Fibroblast of lung (primary cell): ENCODE data around the gene CARMIL3.

Source experiments
- EZH2 ChIP-seq: IDR thresholded peaks from 2 replicates; pipeline ENCODE4 v1.5.1; 2012; ENCODE audit warnings: low read length, control low read depth, mild to moderate bottlenecking; ENCODE audit errors: missing control alignments
- TF ChIP-seq, protein P1 (sequence below), 2 donors: IDR thresholded peaks in 1 of 2; conservative IDR thresholded peaks in 1 of 2; 1 replicate in 1 of 2; 2 replicates in 1 of 2; pipeline ENCODE4 v1.5.1; 2011 to 2012; ENCODE audit warnings: low read length in 2 of 2, control low read depth in 1 of 2, inconsistent platforms in 1 of 2, low read depth in 1 of 2, mild to moderate bottlenecking in 1 of 2

DNA sequence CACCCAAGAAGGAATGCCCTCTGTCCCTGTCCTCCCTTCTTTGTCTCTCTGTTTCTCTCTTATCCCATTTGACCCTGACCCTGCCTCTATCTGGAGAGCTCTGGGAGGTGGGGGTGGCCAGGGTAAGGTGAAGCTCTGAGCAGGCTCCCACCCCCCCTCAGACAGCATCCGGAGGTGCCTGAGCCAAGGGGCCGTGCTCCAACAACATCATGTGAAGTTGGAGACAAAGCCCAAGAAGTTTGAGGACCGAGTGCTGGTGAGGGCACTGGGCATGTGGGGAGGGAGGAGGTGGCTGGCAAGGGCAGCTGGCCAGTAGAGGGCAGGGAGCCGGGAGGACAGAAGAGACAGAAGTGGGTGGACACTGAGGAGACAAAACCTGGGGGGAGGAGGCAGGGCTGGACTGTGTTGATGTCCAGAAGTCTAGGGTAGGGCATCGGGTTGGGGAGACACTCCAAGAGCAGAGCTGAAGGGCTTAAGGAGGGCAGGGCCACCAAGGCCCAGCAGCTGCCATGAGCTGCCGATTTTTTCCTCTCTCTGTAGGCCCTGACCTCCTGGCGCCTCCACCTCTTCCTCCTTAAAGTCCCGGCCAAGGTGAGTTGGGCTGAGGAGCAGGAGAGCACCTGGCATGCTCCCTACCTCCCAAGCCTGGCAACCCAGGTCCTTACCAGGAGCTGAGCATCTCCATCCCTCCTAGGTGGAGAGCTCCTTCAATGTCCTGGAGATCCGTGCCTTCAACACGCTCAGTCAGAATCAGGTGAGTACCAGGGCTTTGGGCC, 1.9 kb downstream of the CARMIL3 start:
- TF ChIP-seq, protein P1, sequence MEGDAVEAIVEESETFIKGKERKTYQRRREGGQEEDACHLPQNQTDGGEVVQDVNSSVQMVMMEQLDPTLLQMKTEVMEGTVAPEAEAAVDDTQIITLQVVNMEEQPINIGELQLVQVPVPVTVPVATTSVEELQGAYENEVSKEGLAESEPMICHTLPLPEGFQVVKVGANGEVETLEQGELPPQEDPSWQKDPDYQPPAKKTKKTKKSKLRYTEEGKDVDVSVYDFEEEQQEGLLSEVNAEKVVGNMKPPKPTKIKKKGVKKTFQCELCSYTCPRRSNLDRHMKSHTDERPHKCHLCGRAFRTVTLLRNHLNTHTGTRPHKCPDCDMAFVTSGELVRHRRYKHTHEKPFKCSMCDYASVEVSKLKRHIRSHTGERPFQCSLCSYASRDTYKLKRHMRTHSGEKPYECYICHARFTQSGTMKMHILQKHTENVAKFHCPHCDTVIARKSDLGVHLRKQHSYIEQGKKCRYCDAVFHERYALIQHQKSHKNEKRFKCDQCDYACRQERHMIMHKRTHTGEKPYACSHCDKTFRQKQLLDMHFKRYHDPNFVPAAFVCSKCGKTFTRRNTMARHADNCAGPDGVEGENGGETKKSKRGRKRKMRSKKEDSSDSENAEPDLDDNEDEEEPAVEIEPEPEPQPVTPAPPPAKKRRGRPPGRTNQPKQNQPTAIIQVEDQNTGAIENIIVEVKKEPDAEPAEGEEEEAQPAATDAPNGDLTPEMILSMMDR (conservative IDR thresholded peaks at IDR 0.05 in 1 of 2, IDR thresholded peaks at IDR 0.05 in 1 of 2; ENCODE audit: low read depth in 1 of 2, low read length in 2 of 2) = no peak
- TF ChIP-seq EZH2 = no peak
